ENCODE measurements around the gene GPNMB. TPM values are rescaled to one million over a fixed set of nuclear protein-coding genes. Genes with fewer than 3 reads are reported as not detected.

Gene GPNMB
- total and polyA plus RNA-seq, 2 of the 13 experiments (the other 11 are each of a cell fraction or from before 2014, with no cell fraction given): 1.1 to 1.6 TPM

- TF ChIP-seq HNF1B (CRISPR knock-in tag; IDR thresholded peaks at IDR 0.05) (peak; percentile 95), FOXO1 (CRISPR knock-in tag; IDR thresholded peaks at IDR 0.05) (peak; percentile 44), ZNF7 (CRISPR knock-in tag; IDR thresholded peaks at IDR 0.05) (no peak), CBX5 (CRISPR knock-in tag; IDR thresholded peaks at IDR 0.05; ENCODE audit: borderline replicate concordance) (0 out of 2 replicates have a peak, but pooled peaks have one; percentile 48), ZNF331 (CRISPR knock-in tag; IDR thresholded peaks at IDR 0.05) (peak; percentile 27; the same call in 1 of the 2 replicates), SNRNP70 (IDR thresholded peaks at IDR 0.05; ENCODE audit: low read depth, low read length) (no peak), RCOR2 (CRISPR knock-in tag; IDR thresholded peaks at IDR 0.05) (peak; percentile 96), ATF6 (CRISPR knock-in tag; conservative IDR thresholded peaks at IDR 0.05) (peak; percentile 79; the same call in 1 of the 2 replicates), TFAP4 (IDR thresholded peaks at IDR 0.05; ENCODE audit: borderline replicate concordance, low read depth) (peak; percentile 94), NONO (IDR thresholded peaks at IDR 0.05) (no peak), NONO (CRISPR knock-in tag; conservative IDR thresholded peaks at IDR 0.05) (0 out of 2 replicates have a peak, but pooled peaks have one; percentile 17), FOXA1 (IDR thresholded peaks at IDR 0.05) (no peak), FOXA1 (CRISPR knock-in tag; IDR thresholded peaks at IDR 0.05) (peak; percentile 12), FOXP1 (IDR thresholded peaks at IDR 0.05) (no peak), FOXP1 (CRISPR knock-in tag; IDR thresholded peaks at IDR 0.05) (peak; percentile 16; the same call in 1 of the 2 replicates), NR2C2 (CRISPR knock-in tag; IDR thresholded peaks at IDR 0.05; ENCODE audit: borderline replicate concordance) (peak; percentile 69; the same call in 1 of the 2 replicates)
Measured at GRCh38 chr7:23294549-23295400, 48.2 kb downstream of the GPNMB start (continued).

All from HepG2 (cell line).